HG03139 (cell line): ENCODE measurements around the gene NECTIN4.
"Not testable (repeated sequence)": the region's sequence is repeated elsewhere in the genome, so short reads cannot be mapped to it uniquely, and the experiment has no call there.

Source experiments
- ATAC-seq: cut with Tn5 transposase; IDR thresholded peaks from one replicate; pipeline ENCODE4 v1.9.1; 2021; ENCODE audit not compliant: unreplicated experiment

NECTIN4 gene

GRCh38 chr1:161065681-161066080 lies 23.7 kb downstream of the NECTIN4 start:
- not testable (repeated sequence) for ATAC-seq

GRCh38 chr1:161063936-161064335 lies 25.4 kb downstream of the NECTIN4 start:
- ATAC-seq = not testable (repeated sequence)

- ATAC-seq = no peak
Measured at GRCh38 chr1:161061419-161061818, 27.9 kb downstream of the NECTIN4 start.

GRCh38 chr1:161059293-161059692 lies 30.1 kb downstream of the NECTIN4 start:
- no peak for ATAC-seq

GRCh38 chr1:161054805-161055204 lies 34.6 kb downstream of the NECTIN4 start:
- no peak for ATAC-seq

GRCh38 chr1:161054232-161054631 lies 35.1 kb downstream of the NECTIN4 start:
- no peak for ATAC-seq

- ATAC-seq = no peak
Measured at GRCh38 chr1:161052899-161053298, 36.5 kb downstream of the NECTIN4 start.

- no peak for ATAC-seq
Measured at GRCh38 chr1:161051219-161051618, 38.1 kb downstream of the NECTIN4 start.

- ATAC-seq = no peak
Measured at GRCh38 chr1:161048949-161049722, 40.2 kb downstream of the NECTIN4 start.

GRCh38 chr1:161047436-161048420 lies 41.6 kb downstream of the NECTIN4 start:
- ATAC-seq = no peak

GRCh38 chr1:161046605-161047228 lies 42.6 kb downstream of the NECTIN4 start:
- ATAC-seq = peak; percentile 29

- peak; percentile 64 for ATAC-seq
Measured at GRCh38 chr1:161045736-161046604, 43.4 kb downstream of the NECTIN4 start, which contains the start of gene USF1. TSS of gene USF1 (minus strand) at chr1:161045977. CDS start at chr1:161043275, 2,702 bp downstream.

- ATAC-seq = peak; percentile 44
Measured at GRCh38 chr1:161044908-161045735, 44.2 kb downstream of the NECTIN4 start.

- ATAC-seq = no peak
Measured at GRCh38 chr1:161044535-161044907, 44.8 kb downstream of the NECTIN4 start.

GRCh38 chr1:161039546-161039945 lies 49.8 kb downstream of the NECTIN4 start:
- no peak for ATAC-seq

GRCh38 chr1:161039154-161039545 lies 50.2 kb downstream of the NECTIN4 start:
- no peak for ATAC-seq

- ATAC-seq = peak; percentile 79
Measured at GRCh38 chr1:161038523-161039153, 50.7 kb downstream of the NECTIN4 start, which contains the start of gene TSTD1. TSS of gene TSTD1 (minus strand) at chr1:161038964. CDS start at chr1:161038889, 75 bp downstream.

GRCh38 chr1:161037661-161038522 lies 51.5 kb downstream of the NECTIN4 start:
- ATAC-seq = no peak
